Gastroesophageal sphincter (tissue), 4 donors: ENCODE measurements around the gene SGSH. TPM values are rescaled to one million over a fixed set of nuclear protein-coding genes. Genes with fewer than 3 reads are reported as not detected.

Experiments used
- ATAC-seq: fragments of 150-250 bp; one replicate; pipeline ENCODE4 v1.9.1; 2016; ENCODE audit warnings: mild to moderate bottlenecking, moderate library complexity
- H3K27ac ChIP-seq, 4 donors: fragments of 200-600 bp; sonication (generic) in 3 of 4; 1 replicate in 3 of 4; 2 replicates in 1 of 4; pipeline ENCODE4 v1.5.1; 2016 to 2019
- H3K27me3 ChIP-seq: fragments of 200-600 bp; sonication (generic); one replicate; pipeline ENCODE4 v1.5.1; 2019
- H3K36me3 ChIP-seq, 2 donors: fragments of 200-600 bp; sonication (generic); one replicate each; pipeline ENCODE4 v1.5.1; 2019; ENCODE audit warnings: control low read depth in 1 of 2
- H3K4me1 ChIP-seq, 3 donors: fragments of 200-600 bp; sonication (generic); 1 replicate in 2 of 3; 2 replicates in 1 of 3; pipeline ENCODE4 v1.5.1; 2016 to 2019; ENCODE audit warnings: control low read depth in 2 of 3
- H3K4me3 ChIP-seq, 2 donors: fragments of 200-600 bp; sonication (generic); one replicate each; pipeline ENCODE4 v1.5.1; 2019; ENCODE audit warnings: mild to moderate bottlenecking in 1 of 2, moderate library complexity in 1 of 2
- H3K9me3 ChIP-seq, 3 donors: fragments of 200-600 bp; sonication (generic); one replicate each; pipeline ENCODE4 v1.5.1; 2017 to 2019; ENCODE audit warnings: control low read depth in 2 of 3
- CTCF ChIP-seq, 4 experiments: fragments of 200-600 bp in 2 of 4; fragments of 450-650 bp in 2 of 4; sonication (generic) in 1 of 4; IDR thresholded peaks; one replicate each; pipeline ENCODE4 v1.5.1; 2017 to 2019; ENCODE audit warnings: antibody characterized with exemption in 4 of 4, mild to moderate bottlenecking in 2 of 4, moderate library complexity in 2 of 4
- EP300 ChIP-seq: sonication (generic); formaldehyde crosslinking; IDR thresholded peaks from one replicate; pipeline ENCODE4 v1.6.1; 2017; ENCODE audit warnings: antibody characterized with exemption, mild to moderate bottlenecking
- POLR2A ChIP-seq, 2 donors: fragments of 450-650 bp; IDR thresholded peaks; one replicate each; pipeline ENCODE4 v1.6.1; 2017; ENCODE audit warnings: antibody characterized with exemption in 2 of 2, mild to moderate bottlenecking in 2 of 2, moderate library complexity in 1 of 2
- POLR2AphosphoS5 ChIP-seq: sonication (generic); formaldehyde crosslinking; IDR thresholded peaks from one replicate; pipeline ENCODE4 v1.6.1; 2017; ENCODE audit warnings: antibody characterized with exemption
- WGBS, 2 donors: methylation state at CpG; one replicate each; pipeline ENCODE4 v1.1.5; 2018; ENCODE audit warnings: low coverage in 1 of 2; 5-methylcytosine and 5-hydroxymethylcytosine counted together
- total RNA-seq, 4 donors: library from RNA; depleted of rRNA; stranded (reverse); fragments of >200 nt; gene quantifications; one replicate each; pipeline ENCODE4 v1.1.0, GENCODE V29; 2016

The SGSH gene
- total RNA-seq, 4 donors from 2014 or later = 16.8 to 39.2 (median 18.2) TPM

- Histone ChIP-seq H3K4me3 (peak overlapping the region; percentile 96 to 100), H3K4me1 (peaks cover 0 to 49% (median 10%) of the 10 kb centered on the region in 3 donors), H3K36me3 (peaks cover 0 to 54% of the 10 kb centered on the region in 2 donors), H3K27ac (peak overlapping the region; percentile 54 to 89 (median 86)), H3K9me3 (no peaks in the 10 kb centered on the region), H3K27me3 (no peaks in the 10 kb centered on the region)
- WGBS, 2 donors = 41 to 71% methylated on average over 6 to 7 of the region's 15 CpGs
- peak; percentile 35 for ATAC-seq
- TF ChIP-seq POLR2AphosphoS5 (peak; percentile 49), POLR2A (IDR thresholded peaks at IDR 0.05) (no peak)
These were observed 945 bp downstream of the SGSH start for GRCh38 chr17:80219013-80219762.

GRCh38 chr17:80218391-80218790, 1.7 kb downstream of the SGSH start:
- Histone ChIP-seq H3K4me3 (no peak overlapping the region), H3K4me1 (peaks cover 0 to 48% (median 10%) of the 10 kb centered on the region in 3 donors), H3K27me3 (no peaks in the 10 kb centered on the region), H3K36me3 (peaks cover 0 to 57% of the 10 kb centered on the region in 2 donors), H3K9me3 (no peaks in the 10 kb centered on the region), H3K27ac (no peak overlapping the region)
- ATAC-seq = no peak
- no peak for TF ChIP-seq POLR2AphosphoS5
- TF ChIP-seq EP300 = no peak
- no peak for TF ChIP-seq POLR2A (IDR thresholded peaks at IDR 0.05)
- TF ChIP-seq CTCF (IDR thresholded peaks at IDR 0.05) = no peak
- 67% methylated on average over 1 of the region's 7 CpGs; no CpG with 5 or more reads in 1 of the 2 donors for WGBS, 2 donors

GRCh38 chr17:80217703-80218362, 2.3 kb downstream of the SGSH start:
- ATAC-seq = no peak
- Histone ChIP-seq H3K4me1 (peaks cover 0 to 43% (median 10%) of the 10 kb centered on the region in 3 donors), H3K9me3 (no peaks in the 10 kb centered on the region), H3K36me3 (peaks cover 0 to 57% of the 10 kb centered on the region in 2 donors), H3K27ac (no peak overlapping the region), H3K4me3 (no peak overlapping the region), H3K27me3 (no peaks in the 10 kb centered on the region)
- TF ChIP-seq CTCF (IDR thresholded peaks at IDR 0.05) (no peak), POLR2AphosphoS5 (no peak), POLR2A (IDR thresholded peaks at IDR 0.05) (no peak), EP300 (no peak)
- whole genome bisulfite sequencing, 2 donors = 100% methylated on average over 2 to 4 of the region's 13 CpGs

GRCh38 chr17:80216473-80217456, 3.4 kb downstream of the SGSH start:
- no peaks in the 10 kb centered on the region for H3K9me3 ChIP-seq
- TF ChIP-seq POLR2AphosphoS5 = no peak
- no peak for TF ChIP-seq CTCF (IDR thresholded peaks at IDR 0.05)
- no peak for TF ChIP-seq POLR2A (IDR thresholded peaks at IDR 0.05)
- no peak for TF ChIP-seq EP300
- no peak overlapping the region for H3K27ac ChIP-seq
- peaks cover 0 to 64% of the 10 kb centered on the region in 2 donors for H3K36me3 ChIP-seq
- H3K4me1 ChIP-seq = peaks cover 0 to 32% (median 7%) of the 10 kb centered on the region in 3 donors
- no peak for ATAC-seq
- H3K4me3 ChIP-seq = no peak overlapping the region
- H3K27me3 ChIP-seq = no peaks in the 10 kb centered on the region
- 94% methylated on average over 12 to 21 of the region's 40 CpGs for WGBS, 2 donors

GRCh38 chr17:80214878-80215210, 5.3 kb downstream of the SGSH start:
- 99% methylated on average over 10 of the region's 17 CpGs; no CpG with 5 or more reads in 1 of the 2 donors for WGBS, 2 donors
- Histone ChIP-seq H3K4me3 (no peak overlapping the region), H3K9me3 (no peaks in the 10 kb centered on the region), H3K27ac (no peak overlapping the region), H3K36me3 (peaks cover 0 to 83% of the 10 kb centered on the region in 2 donors), H3K27me3 (no peaks in the 10 kb centered on the region), H3K4me1 (peaks cover 0 to 21% (median 0%) of the 10 kb centered on the region in 3 donors)
- ATAC-seq = no peak
- TF ChIP-seq CTCF (IDR thresholded peaks at IDR 0.05) = no peak
- no peak for TF ChIP-seq POLR2A (IDR thresholded peaks at IDR 0.05)
- TF ChIP-seq EP300 = no peak
- TF ChIP-seq POLR2AphosphoS5 = no peak
